Endothelial cell of umbilical vein (primary cell): Measurements from ENCODE around the gene PHF2.

ENCODE experiments used
- EZH2 ChIP-seq: IDR thresholded peaks from 2 replicates; pipeline ENCODE4 v1.6.1; 2012; ENCODE audit warnings: borderline replicate concordance, low read depth, mild to moderate bottlenecking, moderate library complexity, low read length, inconsistent platforms; ENCODE audit not compliant: severe bottlenecking
- GATA2 ChIP-seq: IDR thresholded peaks from 2 replicates; pipeline ENCODE4 v1.7.0; 2011; ENCODE audit warnings: low read depth, mild to moderate bottlenecking, moderate library complexity, mixed read lengths, low read length; ENCODE audit not compliant: insufficient read length, insufficient read depth
- JUN ChIP-seq: IDR thresholded peaks from 2 replicates; pipeline ENCODE4 v1.6.1; 2011; ENCODE audit warnings: borderline replicate concordance, low read depth; ENCODE audit not compliant: insufficient read length, insufficient read depth
- MYC ChIP-seq: IDR thresholded peaks from one replicate; pipeline ENCODE4 v1.6.1; 2011; ENCODE audit warnings: mild to moderate bottlenecking, low read depth, low read length
- POLR2A ChIP-seq: IDR thresholded peaks from 2 replicates; pipeline ENCODE4 v1.6.1; 2012; ENCODE audit warnings: low read depth, mild to moderate bottlenecking, control low read depth, low read length
- POLR2AphosphoS5 ChIP-seq: IDR thresholded peaks from 2 replicates; pipeline ENCODE4 v1.6.1; 2012; ENCODE audit warnings: low read depth, mild to moderate bottlenecking, control low read depth, low read length, moderate library complexity; ENCODE audit not compliant: insufficient read depth
- TF ChIP-seq, protein P1 (sequence below), 2 donors: IDR thresholded peaks; 1 replicate in 1 of 2; 2 replicates in 1 of 2; pipeline ENCODE4 v1.5.1; 2011; ENCODE audit warnings: low read length in 2 of 2, mild to moderate bottlenecking in 2 of 2, moderate library complexity in 2 of 2, control low read depth in 1 of 2, inconsistent platforms in 1 of 2, low read depth in 1 of 2; ENCODE audit not compliant: insufficient read depth in 1 of 2; ENCODE audit errors: extremely low read depth in 1 of 2
- TF ChIP-seq, protein P2 (sequence below): IDR thresholded peaks from 2 replicates; pipeline ENCODE4 v1.6.1; 2011; ENCODE audit not compliant: insufficient read depth, insufficient read length

DNA sequence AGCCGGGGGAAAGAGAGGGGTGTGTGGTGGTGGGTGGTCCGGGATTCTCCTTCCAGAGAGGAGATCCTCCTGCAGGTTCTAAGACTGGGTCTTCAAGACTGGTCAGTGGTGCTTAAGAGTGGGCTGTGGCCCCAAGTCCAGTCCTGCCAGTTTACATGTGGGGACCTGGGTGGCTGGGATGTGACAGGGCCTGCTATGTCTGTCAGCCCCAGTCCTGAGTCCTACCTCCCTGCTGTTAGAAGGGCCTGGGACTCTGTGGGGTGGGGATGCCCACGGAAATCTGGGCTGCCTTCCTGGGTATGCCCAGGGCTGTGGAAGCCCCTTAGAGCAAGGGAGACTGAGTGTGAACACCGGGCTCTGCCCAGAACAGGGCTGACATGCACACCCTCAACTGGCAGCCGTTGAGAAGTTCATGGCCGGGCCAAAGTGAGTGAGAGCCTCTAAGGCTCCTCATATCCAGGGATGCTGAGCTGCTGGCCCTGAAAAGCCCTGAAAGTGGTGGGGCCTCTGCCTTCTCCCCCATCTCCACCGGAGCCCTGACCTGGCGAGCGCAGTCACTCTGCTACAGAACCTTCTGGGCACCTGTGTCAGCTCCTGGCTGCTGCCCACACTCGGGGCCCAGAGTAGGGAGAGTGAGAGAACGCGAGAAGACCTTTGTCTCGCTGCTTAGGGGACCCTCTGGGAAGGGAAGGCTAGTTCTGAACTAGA, 1.7 kb downstream of the PHF2 start:
- TF ChIP-seq, protein P1, sequence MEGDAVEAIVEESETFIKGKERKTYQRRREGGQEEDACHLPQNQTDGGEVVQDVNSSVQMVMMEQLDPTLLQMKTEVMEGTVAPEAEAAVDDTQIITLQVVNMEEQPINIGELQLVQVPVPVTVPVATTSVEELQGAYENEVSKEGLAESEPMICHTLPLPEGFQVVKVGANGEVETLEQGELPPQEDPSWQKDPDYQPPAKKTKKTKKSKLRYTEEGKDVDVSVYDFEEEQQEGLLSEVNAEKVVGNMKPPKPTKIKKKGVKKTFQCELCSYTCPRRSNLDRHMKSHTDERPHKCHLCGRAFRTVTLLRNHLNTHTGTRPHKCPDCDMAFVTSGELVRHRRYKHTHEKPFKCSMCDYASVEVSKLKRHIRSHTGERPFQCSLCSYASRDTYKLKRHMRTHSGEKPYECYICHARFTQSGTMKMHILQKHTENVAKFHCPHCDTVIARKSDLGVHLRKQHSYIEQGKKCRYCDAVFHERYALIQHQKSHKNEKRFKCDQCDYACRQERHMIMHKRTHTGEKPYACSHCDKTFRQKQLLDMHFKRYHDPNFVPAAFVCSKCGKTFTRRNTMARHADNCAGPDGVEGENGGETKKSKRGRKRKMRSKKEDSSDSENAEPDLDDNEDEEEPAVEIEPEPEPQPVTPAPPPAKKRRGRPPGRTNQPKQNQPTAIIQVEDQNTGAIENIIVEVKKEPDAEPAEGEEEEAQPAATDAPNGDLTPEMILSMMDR (IDR thresholded peaks at IDR 0.05; ENCODE audit: extremely low read depth in 1 of 2, insufficient read depth in 1 of 2, low read depth in 1 of 2, low read length in 2 of 2) = no peak
- TF ChIP-seq EZH2 = no peak
- no peak for TF ChIP-seq POLR2A
- TF ChIP-seq POLR2AphosphoS5 = no peak
- TF ChIP-seq, protein P2, sequence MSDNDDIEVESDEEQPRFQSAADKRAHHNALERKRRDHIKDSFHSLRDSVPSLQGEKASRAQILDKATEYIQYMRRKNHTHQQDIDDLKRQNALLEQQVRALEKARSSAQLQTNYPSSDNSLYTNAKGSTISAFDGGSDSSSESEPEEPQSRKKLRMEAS = no peak
- no peak for TF ChIP-seq MYC
- no peak for TF ChIP-seq JUN
- no peak for TF ChIP-seq GATA2
